HEK293 (cell line): ENCODE results near the gene MEIKIN.

Source experiments
- CTCF ChIA-PET: fragments of 350-600 bp; formaldehyde crosslinking; extraction: SDS; loops from one replicate; lab custom pipeline; 2021; ENCODE audit warnings: antibody characterized with exemption; lab: Yijun Ruan, JAX
- POLR2A ChIA-PET: fragments of 300-600 bp; formaldehyde crosslinking; extraction: SDS; loops from one replicate; lab custom pipeline; 2020; ENCODE audit warnings: antibody characterized with exemption, inconsistent platforms; lab: Yijun Ruan, JAX
- H3K27ac ChIP-seq: fragments of 200-500 bp; sonication (Bioruptor generic); 2 replicates; pipeline ENCODE4 v1.5.1; 2014; ENCODE audit warnings: low read depth, low read length, control low read depth, inconsistent platforms; ENCODE audit errors: extremely low read depth
- H3K36me3 ChIP-seq, 2 experiments: fragments of 200-500 bp in 1 of 2; sonication (Bioruptor generic) in 1 of 2; 1 replicate in 1 of 2; 2 replicates in 1 of 2; pipeline ENCODE4 v1.5.1; 2014 to 2017; ENCODE audit warnings: inconsistent platforms in 2 of 2, low read length in 2 of 2; ENCODE audit not compliant: control insufficient read depth in 2 of 2, insufficient read depth in 1 of 2
- H3K4me1 ChIP-seq: fragments of 200-500 bp; sonication (Bioruptor generic); 2 replicates; pipeline ENCODE4 v1.5.1; 2014; ENCODE audit warnings: mild to moderate bottlenecking, low read length, inconsistent platforms; ENCODE audit not compliant: control insufficient read depth, insufficient read depth
- H3K4me3 ChIP-seq: 2 replicates; pipeline ENCODE4 v1.5.1; 2011; ENCODE audit warnings: low read depth, mild to moderate bottlenecking, control low read depth, low read length, moderate library complexity
- H3K9me3 ChIP-seq: fragments of 200-500 bp; sonication (Bioruptor generic); 2 replicates; pipeline ENCODE4 v1.5.1; 2014; ENCODE audit warnings: low read depth, low read length, inconsistent platforms; ENCODE audit not compliant: control insufficient read depth, insufficient read depth
- BCL11A ChIP-seq: fragments of 450-650 bp; formaldehyde crosslinking; IDR thresholded peaks from 2 replicates; pipeline ENCODE4 v1.5.1; 2016; ENCODE audit warnings: low read depth, missing biosample characterization, missing genetic modification characterization
- EGR2 ChIP-seq: fragments of 450-650 bp; formaldehyde crosslinking; IDR thresholded peaks from 2 replicates; pipeline ENCODE4 v1.5.1; 2016; ENCODE audit warnings: low read depth, missing biosample characterization, missing genetic modification characterization
- GLI4 ChIP-seq: fragments of 450-650 bp; formaldehyde crosslinking; IDR thresholded peaks from 2 replicates; pipeline ENCODE4 v1.5.1; 2016; ENCODE audit warnings: missing biosample characterization, missing genetic modification characterization
- HOXA7 ChIP-seq: sonication (generic); formaldehyde crosslinking; IDR thresholded peaks from 2 replicates; pipeline ENCODE4 v1.8.1; 2022; ENCODE audit warnings: missing genetic modification reagents, borderline replicate concordance
- KLF16 ChIP-seq: fragments of 450-650 bp; formaldehyde crosslinking; IDR thresholded peaks from 2 replicates; pipeline ENCODE4 v1.5.1; 2017; ENCODE audit warnings: missing biosample characterization, missing genetic modification characterization
- MYNN ChIP-seq: fragments of 450-650 bp; formaldehyde crosslinking; IDR thresholded peaks from 2 replicates; pipeline ENCODE4 v1.5.1; 2016; ENCODE audit warnings: missing biosample characterization, missing genetic modification characterization, borderline replicate concordance
- TCF7L2 ChIP-seq: IDR thresholded peaks from 2 replicates; pipeline ENCODE4 v1.6.1; 2011; ENCODE audit warnings: low read depth, mild to moderate bottlenecking, inconsistent platforms, low read length, moderate library complexity, borderline replicate concordance
- ZBTB6 ChIP-seq: fragments of 450-650 bp; formaldehyde crosslinking; IDR thresholded peaks from 2 replicates; pipeline ENCODE4 v1.5.1; 2017; ENCODE audit warnings: missing biosample characterization, missing genetic modification characterization
- ZNF121 ChIP-seq: fragments of 450-650 bp; formaldehyde crosslinking; IDR thresholded peaks from 2 replicates; pipeline ENCODE4 v1.5.1; 2016; ENCODE audit warnings: missing biosample characterization, missing genetic modification characterization
- ZNF157 ChIP-seq: fragments of 450-650 bp; formaldehyde crosslinking; IDR thresholded peaks from 2 replicates; pipeline ENCODE4 v1.5.1; 2016; ENCODE audit warnings: missing biosample characterization, missing genetic modification characterization
- ZNF169 ChIP-seq: fragments of 450-650 bp; formaldehyde crosslinking; IDR thresholded peaks from 2 replicates; pipeline ENCODE4 v1.5.1; 2016; ENCODE audit warnings: missing biosample characterization, missing genetic modification characterization
- ZNF214 ChIP-seq: fragments of 450-650 bp; formaldehyde crosslinking; IDR thresholded peaks from 2 replicates; pipeline ENCODE4 v1.5.1; 2017; ENCODE audit warnings: missing biosample characterization, mild to moderate bottlenecking, missing genetic modification characterization, borderline replicate concordance
- ZNF266 ChIP-seq: fragments of 450-650 bp; formaldehyde crosslinking; IDR thresholded peaks from 2 replicates; pipeline ENCODE4 v1.5.1; 2016; ENCODE audit warnings: missing biosample characterization, missing genetic modification characterization, low read depth
- ZNF529 ChIP-seq: fragments of 450-650 bp; formaldehyde crosslinking; IDR thresholded peaks from 2 replicates; pipeline ENCODE4 v1.5.1; 2017; ENCODE audit warnings: missing genetic modification characterization, missing biosample characterization; ENCODE audit not compliant: insufficient replicate concordance
- ZNF530 ChIP-seq: fragments of 450-650 bp; formaldehyde crosslinking; IDR thresholded peaks from 2 replicates; pipeline ENCODE4 v1.5.1; 2016; ENCODE audit warnings: low read depth, missing biosample characterization, missing genetic modification characterization
- ZNF561 ChIP-seq: fragments of 450-650 bp; IDR thresholded peaks from 2 replicates; pipeline ENCODE4 v1.5.1; 2018; ENCODE audit warnings: missing biosample characterization, missing genetic modification characterization, borderline replicate concordance
- ZNF629 ChIP-seq: fragments of 450-650 bp; formaldehyde crosslinking; IDR thresholded peaks from 2 replicates; pipeline ENCODE4 v1.5.1; 2017; ENCODE audit warnings: missing biosample characterization, missing genetic modification characterization
- ZNF664 ChIP-seq: fragments of 450-650 bp; formaldehyde crosslinking; IDR thresholded peaks from 2 replicates; pipeline ENCODE4 v1.5.1; 2016; ENCODE audit warnings: missing biosample characterization, missing genetic modification characterization
- ZNF677 ChIP-seq: fragments of 450-650 bp; IDR thresholded peaks from 2 replicates; pipeline ENCODE4 v1.5.0; 2018; ENCODE audit warnings: missing biosample characterization, mild to moderate bottlenecking, missing genetic modification characterization, moderate library complexity
- ZSCAN23 ChIP-seq: fragments of 450-650 bp; formaldehyde crosslinking; IDR thresholded peaks from 2 replicates; pipeline ENCODE4 v1.5.1; 2016; ENCODE audit warnings: missing biosample characterization, missing genetic modification characterization
- ZSCAN4 ChIP-seq: fragments of 450-650 bp; formaldehyde crosslinking; IDR thresholded peaks from 2 replicates; pipeline ENCODE4 v1.5.1; 2017; ENCODE audit warnings: missing biosample characterization, missing genetic modification characterization

The MEIKIN gene

GRCh38 chr5:131959136-131959535 is 13.7 kb upstream of the MEIKIN start:
- POLR2A ChIA-PET, result no interaction called here

GRCh38 chr5:131957721-131958441 is 12.4 kb upstream of the MEIKIN start:
- TF ChIP-seq ZSCAN4 (tag by site-specific recombination), result no peak
- no peak for TF ChIP-seq ZNF530 (tag by site-specific recombination)
- no peak for TF ChIP-seq ZNF529
- Histone ChIP-seq H3K27ac (no peak overlapping the region), H3K36me3 (no peaks in the 10 kb centered on the region), H3K4me1 (no peaks in the 10 kb centered on the region), H3K4me3 (no peak overlapping the region), H3K9me3 (no peaks in the 10 kb centered on the region)
- ChIA-PET POLR2A (no interaction called here), CTCF (no interaction called here)

More at GRCh38 chr5:131959136-131959535, 13.7 kb upstream of the MEIKIN start:
- TF ChIP-seq ZNF169 (tag by site-specific recombination), result no peak
- no peaks in the 10 kb centered on the region for H3K9me3 ChIP-seq
- no peaks in the 10 kb centered on the region for H3K4me1 ChIP-seq
- H3K4me3 ChIP-seq, result no peak overlapping the region
- CTCF ChIA-PET, result no interaction called here
- no peak overlapping the region for H3K27ac ChIP-seq
- H3K36me3 ChIP-seq, result no peaks in the 10 kb centered on the region

GRCh38 chr5:131953969-131954368 is 8.5 kb upstream of the MEIKIN start:
- POLR2A ChIA-PET, result no interaction called here
- no peaks in the 10 kb centered on the region for H3K9me3 ChIP-seq
- H3K4me3 ChIP-seq, result no peak overlapping the region
- CTCF ChIA-PET, result interaction anchor here (1.3 kb wide), 1 partner anchor 54 kb away, joined by 5 read pairs; no protein-coding TSS in a partner anchor
- H3K27ac ChIP-seq, result no peak overlapping the region
- H3K4me1 ChIP-seq, result no peaks in the 10 kb centered on the region
- H3K36me3 ChIP-seq, result no peaks in the 10 kb centered on the region
- TF ChIP-seq BCL11A (tag by site-specific recombination) (no peak), ZSCAN23 (tag by site-specific recombination) (no peak), ZNF561 (tag by site-specific recombination) (no peak), TCF7L2 (no peak), GLI4 (no peak), ZNF677 (no peak), HOXA7 (CRISPR knock-in tag) (no peak), ZBTB6 (tag by site-specific recombination) (no peak), ZNF214 (no peak), KLF16 (no peak), ZNF157 (tag by site-specific recombination) (no peak), ZNF266 (tag by site-specific recombination) (no peak), MYNN (no peak), ZNF664 (tag by site-specific recombination) (no peak), ZNF629 (tag by site-specific recombination) (no peak), EGR2 (tag by site-specific recombination) (no peak), ZNF121 (tag by site-specific recombination) (no peak)
